ENCODE results near the gene GPD2.

Gene GPD2

GRCh38 chr2:156472686-156473085, 36.5 kb downstream of the GPD2 start:
- no peak for DNase-seq (ENCODE audit: low read depth)
- TF ChIP-seq MYC (IDR thresholded peaks at IDR 0.05; ENCODE audit: low read depth, low read length), result no peak
- TF ChIP-seq CTCF (IDR thresholded peaks at IDR 0.05; ENCODE audit: low read depth, low read length), result no peak
- TF ChIP-seq MAX (IDR thresholded peaks at IDR 0.05; ENCODE audit: low read depth, low read length), result no peak
- no peak for TF ChIP-seq POLR2A (IDR thresholded peaks at IDR 0.05; ENCODE audit: extremely low read depth, insufficient read length)
- no peak overlapping the region for H3K4me3 ChIP-seq (ENCODE audit: low read depth, low read length)

GRCh38 chr2:156473445-156473844, 37.3 kb downstream of the GPD2 start:
- no peak for DNase-seq (ENCODE audit: low read depth)
- no peak overlapping the region for H3K4me3 ChIP-seq (ENCODE audit: low read depth, low read length)
- no peak for TF ChIP-seq POLR2A (IDR thresholded peaks at IDR 0.05; ENCODE audit: extremely low read depth, insufficient read length)
- no peak for TF ChIP-seq MAX (IDR thresholded peaks at IDR 0.05; ENCODE audit: low read depth, low read length)
- no peak for TF ChIP-seq CTCF (IDR thresholded peaks at IDR 0.05; ENCODE audit: low read depth, low read length)
- no peak for TF ChIP-seq MYC (IDR thresholded peaks at IDR 0.05; ENCODE audit: low read depth, low read length)

GRCh38 chr2:156474401-156474800, 38.2 kb downstream of the GPD2 start:
- no peak for DNase-seq (ENCODE audit: low read depth)
- TF ChIP-seq CTCF (IDR thresholded peaks at IDR 0.05; ENCODE audit: low read depth, low read length) (no peak), POLR2A (IDR thresholded peaks at IDR 0.05; ENCODE audit: extremely low read depth, insufficient read length) (no peak), MYC (IDR thresholded peaks at IDR 0.05; ENCODE audit: low read depth, low read length) (no peak), MAX (IDR thresholded peaks at IDR 0.05; ENCODE audit: low read depth, low read length) (no peak)
- H3K4me3 ChIP-seq (ENCODE audit: low read depth, low read length), result no peak overlapping the region

- DNase-seq (ENCODE audit: low read depth), result no peak
- no peak overlapping the region for H3K4me3 ChIP-seq (ENCODE audit: low read depth, low read length)
- TF ChIP-seq MYC (IDR thresholded peaks at IDR 0.05; ENCODE audit: low read depth, low read length), result no peak
- no peak for TF ChIP-seq MAX (IDR thresholded peaks at IDR 0.05; ENCODE audit: low read depth, low read length)
- TF ChIP-seq CTCF (IDR thresholded peaks at IDR 0.05; ENCODE audit: low read depth, low read length), result no peak
- TF ChIP-seq POLR2A (IDR thresholded peaks at IDR 0.05; ENCODE audit: extremely low read depth, insufficient read length), result no peak
Observed at GRCh38 chr2:156476021-156476849, 40.1 kb downstream of the GPD2 start.

GRCh38 chr2:156476850-156477206, 40.6 kb downstream of the GPD2 start:
- TF ChIP-seq CTCF (IDR thresholded peaks at IDR 0.05; ENCODE audit: low read depth, low read length) (no peak), MAX (IDR thresholded peaks at IDR 0.05; ENCODE audit: low read depth, low read length) (no peak), POLR2A (IDR thresholded peaks at IDR 0.05; ENCODE audit: extremely low read depth, insufficient read length) (no peak), MYC (IDR thresholded peaks at IDR 0.05; ENCODE audit: low read depth, low read length) (no peak)
- no peak overlapping the region for H3K4me3 ChIP-seq (ENCODE audit: low read depth, low read length)
- DNase-seq (ENCODE audit: low read depth), result no peak
